Measurements from ENCODE around the gene ASB12.
A peak's percentile ranks its signal among the peaks of the same experiment; 100 is the strongest.

The ASB12 gene

DNA sequence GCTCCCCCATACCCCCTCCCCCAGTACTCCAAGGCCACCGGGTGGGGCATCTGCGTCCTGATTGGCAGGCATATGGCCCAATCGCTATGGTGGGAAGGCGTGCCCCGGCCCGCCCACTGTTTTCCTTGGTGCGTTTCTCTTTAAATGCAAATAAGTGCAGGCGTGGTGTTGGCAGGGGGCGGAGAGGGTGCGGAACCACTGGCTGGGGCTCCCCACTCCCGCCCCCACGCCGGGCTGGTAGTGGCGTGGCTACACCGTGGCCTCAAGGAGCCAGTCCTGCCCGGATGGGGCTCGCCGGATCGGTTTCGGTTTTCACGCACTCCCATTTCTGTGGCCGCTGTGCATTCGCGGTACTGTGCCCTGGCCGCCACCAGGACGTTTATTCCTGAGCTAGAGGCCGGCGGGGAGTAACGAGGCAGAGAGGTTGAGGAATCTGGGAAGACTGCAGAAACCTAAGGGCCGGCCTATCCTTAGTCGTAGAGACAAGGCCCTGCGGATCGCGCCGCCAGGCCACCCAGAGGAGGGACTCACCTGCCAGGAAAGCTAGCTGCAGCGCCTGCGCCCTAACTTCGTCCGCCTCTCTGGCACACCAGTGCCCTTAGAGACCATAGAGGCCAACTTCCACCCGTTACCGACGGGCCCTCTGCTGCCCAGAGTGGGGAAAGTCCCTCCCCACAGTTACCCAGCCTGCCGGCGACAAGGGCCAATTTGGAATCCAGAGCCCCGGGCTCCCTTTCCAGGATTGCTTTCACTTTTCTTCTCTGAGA, 24.5 kb downstream of the ASB12 start:
- H3K4me3 ChIP-seq (ENCODE audit: low read depth, low read length) = peak overlapping the region; percentile 68
- DNase-seq (ENCODE audit: low read depth) = peak; percentile 93
- TF ChIP-seq, protein P1, sequence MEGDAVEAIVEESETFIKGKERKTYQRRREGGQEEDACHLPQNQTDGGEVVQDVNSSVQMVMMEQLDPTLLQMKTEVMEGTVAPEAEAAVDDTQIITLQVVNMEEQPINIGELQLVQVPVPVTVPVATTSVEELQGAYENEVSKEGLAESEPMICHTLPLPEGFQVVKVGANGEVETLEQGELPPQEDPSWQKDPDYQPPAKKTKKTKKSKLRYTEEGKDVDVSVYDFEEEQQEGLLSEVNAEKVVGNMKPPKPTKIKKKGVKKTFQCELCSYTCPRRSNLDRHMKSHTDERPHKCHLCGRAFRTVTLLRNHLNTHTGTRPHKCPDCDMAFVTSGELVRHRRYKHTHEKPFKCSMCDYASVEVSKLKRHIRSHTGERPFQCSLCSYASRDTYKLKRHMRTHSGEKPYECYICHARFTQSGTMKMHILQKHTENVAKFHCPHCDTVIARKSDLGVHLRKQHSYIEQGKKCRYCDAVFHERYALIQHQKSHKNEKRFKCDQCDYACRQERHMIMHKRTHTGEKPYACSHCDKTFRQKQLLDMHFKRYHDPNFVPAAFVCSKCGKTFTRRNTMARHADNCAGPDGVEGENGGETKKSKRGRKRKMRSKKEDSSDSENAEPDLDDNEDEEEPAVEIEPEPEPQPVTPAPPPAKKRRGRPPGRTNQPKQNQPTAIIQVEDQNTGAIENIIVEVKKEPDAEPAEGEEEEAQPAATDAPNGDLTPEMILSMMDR (conservative IDR thresholded peaks at IDR 0.05; ENCODE audit: low read depth, low read length) = peak; percentile 2

DNA sequence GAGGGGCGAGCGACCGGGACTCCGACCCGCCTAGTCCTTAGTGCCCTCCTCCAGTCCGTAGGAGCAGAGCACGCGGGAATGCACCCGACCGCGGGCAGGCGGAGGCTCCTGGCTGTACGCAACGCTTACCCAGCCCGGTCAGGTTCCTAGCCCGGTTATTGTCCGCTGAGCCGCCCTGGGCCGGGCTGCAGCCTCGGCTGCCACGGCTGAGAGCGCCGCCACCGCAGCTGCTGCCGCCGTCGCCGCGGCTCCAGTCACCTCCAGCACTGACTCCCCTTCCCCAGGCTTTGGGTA, 25.0 kb downstream of the ASB12 start, which contains the start of gene AMER1:
Gene AMER1, minus strand, starts transcription at position 268 of the 294 bp plus-strand sequence. CDS start 12,422 bp downstream, outside the sequence.
- no peak for DNase-seq (ENCODE audit: low read depth)
- peak within 1 kb of the TSS; percentile 68 for H3K4me3 ChIP-seq (ENCODE audit: low read depth, low read length)
- TF ChIP-seq, protein P1 (conservative IDR thresholded peaks at IDR 0.05; ENCODE audit: low read depth, low read length) = no peak

DNA sequence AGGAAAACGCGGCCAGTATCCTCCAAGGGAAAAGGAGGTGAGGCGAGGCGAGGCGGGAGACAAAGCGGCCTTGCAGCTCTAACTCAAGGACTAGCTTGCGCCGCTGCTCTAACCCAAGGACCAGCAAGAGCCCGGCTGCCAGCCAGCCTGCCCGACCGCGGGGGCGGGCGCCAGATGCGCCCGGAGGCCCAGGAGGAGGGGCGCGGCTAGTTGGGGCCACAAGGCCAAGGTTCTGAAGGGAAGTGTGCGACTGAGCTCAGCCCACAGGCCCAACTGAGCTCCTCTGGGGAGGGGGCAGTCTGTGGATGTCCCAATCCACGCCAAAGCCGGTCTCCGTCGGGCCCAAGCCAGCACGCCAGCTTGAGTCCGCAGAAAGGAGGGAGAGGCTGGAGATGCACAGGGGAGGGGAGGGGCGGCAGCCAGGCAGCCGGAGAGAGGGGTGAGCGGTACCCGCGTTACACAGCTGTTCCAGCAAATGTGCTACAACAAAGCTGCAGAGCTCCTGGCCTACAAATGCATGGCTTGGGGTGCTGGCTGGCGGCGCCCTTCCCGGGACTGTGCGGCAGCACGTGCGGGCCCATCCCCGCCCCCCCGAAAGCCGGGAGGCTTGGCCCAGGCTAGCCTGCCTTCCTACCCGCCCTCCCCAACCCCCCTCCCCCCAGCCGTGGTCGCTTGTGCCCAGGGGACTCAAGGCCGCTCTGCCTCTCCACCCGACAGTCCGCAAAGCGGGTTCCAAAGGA, 25.5 kb downstream of the ASB12 start:
- peak overlapping the region; percentile 68 for H3K4me3 ChIP-seq (ENCODE audit: low read depth, low read length)
- TF ChIP-seq, protein P1 (conservative IDR thresholded peaks at IDR 0.05; ENCODE audit: low read depth, low read length) = no peak
- peak; percentile 35 for DNase-seq (ENCODE audit: low read depth)

DNA sequence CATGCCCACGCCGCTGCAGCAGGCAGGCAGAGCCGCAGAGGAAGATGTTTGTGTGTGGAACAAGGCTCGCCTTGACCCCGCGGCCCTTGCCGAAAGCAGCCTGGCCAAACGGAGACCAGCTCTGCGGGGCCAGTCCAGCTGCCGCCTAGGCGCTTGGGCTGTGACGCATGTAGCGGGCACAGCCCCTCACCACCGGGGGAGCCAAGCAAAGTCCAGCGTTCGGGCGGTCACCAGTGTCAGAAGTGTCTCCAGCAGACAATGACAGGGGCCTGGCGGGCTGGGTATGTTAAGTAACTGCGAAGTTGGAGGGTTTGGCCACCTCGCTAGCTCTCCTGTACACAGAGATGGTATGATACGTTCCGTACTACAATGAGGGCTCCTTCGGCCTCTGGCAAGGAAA, 26.2 kb downstream of the ASB12 start:
- peak overlapping the region; percentile 68 for H3K4me3 ChIP-seq (ENCODE audit: low read depth, low read length)
- TF ChIP-seq, protein P1 (conservative IDR thresholded peaks at IDR 0.05; ENCODE audit: low read depth, low read length) = no peak
- DNase-seq (ENCODE audit: low read depth) = no peak

DNA sequence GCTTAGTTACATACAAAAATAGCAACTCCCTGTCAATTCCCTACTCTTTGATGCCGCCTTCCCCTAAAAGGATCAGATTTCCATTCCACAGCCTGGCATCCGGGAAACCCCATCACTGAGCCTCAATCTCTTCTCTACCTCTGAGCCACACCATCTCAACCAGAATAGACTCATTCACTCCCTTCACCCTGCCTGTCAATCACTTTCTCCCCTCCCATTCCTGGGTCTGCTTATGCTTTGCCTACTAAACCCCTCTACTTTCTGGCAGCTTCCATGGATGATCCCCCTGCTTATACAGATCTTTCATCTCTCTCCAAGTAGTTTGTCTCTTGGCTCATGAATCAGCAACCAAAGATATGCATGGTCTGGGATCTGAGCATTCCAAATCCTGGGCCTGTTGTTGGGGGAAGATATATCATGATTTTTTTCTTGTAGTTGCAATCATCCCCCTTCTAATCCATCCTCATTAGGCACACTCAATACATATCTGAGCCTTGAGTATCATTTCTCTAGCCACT, 27.5 kb downstream of the ASB12 start:
- no peak overlapping the region for H3K4me3 ChIP-seq (ENCODE audit: low read depth, low read length)
- peak; percentile 1 for DNase-seq (ENCODE audit: low read depth)
- TF ChIP-seq, protein P1 (conservative IDR thresholded peaks at IDR 0.05; ENCODE audit: low read depth, low read length) = no peak

DNA sequence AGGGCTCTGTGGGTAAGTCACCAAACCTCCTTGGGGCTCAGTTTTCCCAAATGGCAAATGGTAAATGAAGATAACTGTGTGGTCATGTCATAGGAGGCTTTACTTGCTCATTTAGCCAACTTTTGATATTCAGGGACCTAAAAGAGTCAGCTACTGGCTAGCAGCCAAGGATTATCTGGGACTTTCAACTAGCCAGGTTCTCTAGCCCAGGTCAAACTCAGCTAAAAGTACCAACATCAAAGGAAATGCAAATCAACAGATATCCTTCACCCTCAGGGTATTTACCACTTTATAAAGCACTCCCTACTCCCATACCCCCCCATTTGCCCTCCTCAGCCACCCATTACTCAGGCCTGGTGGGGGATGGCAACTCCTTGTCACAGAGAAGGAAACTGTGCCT, 32.4 kb downstream of the ASB12 start:
- DNase-seq (ENCODE audit: low read depth) = no peak
- TF ChIP-seq, protein P1 (conservative IDR thresholded peaks at IDR 0.05; ENCODE audit: low read depth, low read length) = no peak

More for the DNA sequence above, 32.4 kb downstream of the ASB12 start:
- no peak overlapping the region for H3K4me3 ChIP-seq (ENCODE audit: low read depth, low read length)

Measured in choroid plexus epithelial cell (primary cell).